Testis (tissue), 3 donors: ENCODE data around the gene TM4SF20. TPM values are rescaled to one million over a fixed set of nuclear protein-coding genes. Genes with fewer than 3 reads are reported as not detected.
"Not testable (repeated sequence)": the region's sequence is repeated elsewhere in the genome, so short reads cannot be mapped to it uniquely, and the experiment has no call there.

ENCODE experiments used
- DNase-seq: peaks from one replicate; pipeline ENCODE4 v3.0.0-alpha.2; 2019
- H3K27ac ChIP-seq, 2 donors: fragments of 200-600 bp; sonication (generic); one replicate each; pipeline ENCODE4 v1.5.1; 2019
- H3K27me3 ChIP-seq: fragments of 200-600 bp; sonication (generic); one replicate; pipeline ENCODE4 v1.5.1; 2019
- H3K36me3 ChIP-seq: fragments of 200-600 bp; sonication (generic); one replicate; pipeline ENCODE4 v1.5.1; 2017; ENCODE audit warnings: low read depth; ENCODE audit errors: missing control alignments
- H3K4me1 ChIP-seq: fragments of 200-600 bp; sonication (generic); one replicate; pipeline ENCODE4 v1.5.1; 2019
- H3K4me3 ChIP-seq, 2 donors: fragments of 200-600 bp; sonication (generic); one replicate each; pipeline ENCODE4 v1.5.1; 2017 to 2019
- H3K9me3 ChIP-seq: fragments of 200-600 bp; sonication (generic); one replicate; pipeline ENCODE4 v1.5.1; 2017
- CTCF ChIP-seq, 3 experiments: fragments of 450-650 bp in 2 of 3; fragments of 200-600 bp in 1 of 3; sonication (generic) in 1 of 3; IDR thresholded peaks; one replicate each; pipeline ENCODE4 v1.5.1; 2016 to 2019; ENCODE audit warnings: antibody characterized with exemption in 3 of 3, mild to moderate bottlenecking in 2 of 3, moderate library complexity in 1 of 3
- POLR2A ChIP-seq: fragments of 450-650 bp; IDR thresholded peaks from one replicate; pipeline ENCODE4 v1.6.1; 2017; ENCODE audit warnings: antibody characterized with exemption, mild to moderate bottlenecking, moderate library complexity
- WGBS, 2 donors: methylation state at CpG; one replicate each; pipeline ENCODE4 v1.1.5; 2018; 5-methylcytosine and 5-hydroxymethylcytosine counted together
- intact Hi-C: fragments of 100-400 bp; cut with DNase I; formaldehyde crosslinking; loops from one replicate; pipeline ENCODE4 v1.15.1; 2023; ENCODE audit warnings: low total_unique reads
- polyA plus RNA-seq: library from polyadenylated mRNA; stranded (reverse); fragments of 350-450 nt; fragmentation: Illumina TruSeq; extraction: RNeasy Lipid Tissue Mini Kit (QIAGEN cat#74804); gene quantifications from one replicate; pipeline ENCODE4 v1.2.3, GENCODE V29; 2014; ENCODE audit warnings: low read depth, low replicate concordance; ENCODE audit not compliant: insufficient read depth
- total RNA-seq, 2 donors: library from RNA; depleted of rRNA; stranded (reverse); fragments of >200 nt; gene quantifications; one replicate each; pipeline ENCODE4 v1.2.3, GENCODE V29; 2016

The TM4SF20 gene
- total and polyA plus RNA-seq, 3 donors from 2014 or later: 0.79 to 5.5 (median 2.2) TPM

- H3K4me1 ChIP-seq: peaks cover 10% of the 10 kb centered on the region
- H3K27ac ChIP-seq: no peak overlapping the region
- no peak for DNase-seq
- no peak overlapping the region for H3K4me3 ChIP-seq
- no peaks in the 10 kb centered on the region for H3K27me3 ChIP-seq
- TF ChIP-seq POLR2A (no peak), CTCF (IDR thresholded peaks at IDR 0.05) (no peak)
- H3K36me3 ChIP-seq: no peaks in the 10 kb centered on the region
- intact Hi-C loops: no loop called here
- WGBS, 2 donors: 83 to 85% methylated on average over 6 of the region's 6 CpGs
- no peaks in the 10 kb centered on the region for H3K9me3 ChIP-seq
Observed at GRCh38 chr2:227386630-227387029, 7.5 kb upstream of the TM4SF20 start.

GRCh38 chr2:227383686-227384085 is 4.6 kb upstream of the TM4SF20 start:
- intact Hi-C loops: no loop called here
- no peak for TF ChIP-seq POLR2A

GRCh38 chr2:227382241-227382835 is 3.2 kb upstream of the TM4SF20 start:
- H3K9me3 ChIP-seq, intact Hi-C loops: not testable (repeated sequence)
- 81 to 97% methylated on average over 2 of the region's 2 CpGs for WGBS, 2 donors

More at GRCh38 chr2:227383686-227384085, 4.6 kb upstream of the TM4SF20 start:
- no peak for DNase-seq
- Histone ChIP-seq H3K27ac (no peak overlapping the region), H3K4me1 (peaks cover 10% of the 10 kb centered on the region), H3K4me3 (no peak overlapping the region), H3K36me3 (no peaks in the 10 kb centered on the region), H3K9me3 (no peaks in the 10 kb centered on the region), H3K27me3 (no peaks in the 10 kb centered on the region)
- WGBS, 2 donors: 45 to 50% methylated on average over 3 of the region's 3 CpGs

GRCh38 chr2:227378371-227378782 is 729 bp downstream of the TM4SF20 start:
- no peak for TF ChIP-seq CTCF (IDR thresholded peaks at IDR 0.05)
- no peak for DNase-seq
- Histone ChIP-seq H3K27ac (no peak overlapping the region), H3K4me1 (peaks cover under 1% of the 10 kb centered on the region), H3K4me3 (no peak overlapping the region), H3K27me3 (no peaks in the 10 kb centered on the region), H3K36me3 (no peaks in the 10 kb centered on the region), H3K9me3 (no peaks in the 10 kb centered on the region)
- 81 to 87% methylated on average over 4 of the region's 4 CpGs for WGBS, 2 donors
- intact Hi-C loops: no loop called here

More at GRCh38 chr2:227382241-227382835, 3.2 kb upstream of the TM4SF20 start:
- H3K4me1 ChIP-seq: peaks cover 10% of the 10 kb centered on the region
- not testable (repeated sequence) for H3K4me3 ChIP-seq, H3K27ac ChIP-seq, DNase-seq, H3K27me3 ChIP-seq, H3K36me3 ChIP-seq

- DNase-seq: no peak
- TF ChIP-seq CTCF (IDR thresholded peaks at IDR 0.05) (no peak), POLR2A (no peak)
- intact Hi-C loops: no loop called here
Observed at GRCh38 chr2:227377467-227378351, 1.4 kb downstream of the TM4SF20 start.

More at GRCh38 chr2:227377467-227378351, 1.4 kb downstream of the TM4SF20 start:
- WGBS, 2 donors: 82 to 83% methylated on average over 8 of the region's 8 CpGs
- no peaks in the 10 kb centered on the region for H3K4me1 ChIP-seq
- no peaks in the 10 kb centered on the region for H3K27me3 ChIP-seq
- no peak overlapping the region for H3K4me3 ChIP-seq
- no peaks in the 10 kb centered on the region for H3K9me3 ChIP-seq
- no peak overlapping the region for H3K27ac ChIP-seq
- no peaks in the 10 kb centered on the region for H3K36me3 ChIP-seq
